HCT116 (cell line): ENCODE data around the gene ABHD12. TPM values are rescaled to one million over a fixed set of nuclear protein-coding genes. Genes with fewer than 3 reads are reported as not detected.

ENCODE experiments used
- ATAC-seq: fragments of 200-7000 bp; cut with Tn5 transposase; 2 replicates; pipeline ENCODE4 v1.9.1; 2020; ENCODE audit warnings: mild to moderate bottlenecking, moderate library complexity
- BruUV-seq: library from RNA; stranded (reverse); fragments of 400-500 nt; replicated peaks from 2 replicates; lab custom pipeline; 2021; lab: Mats Ljungman, UMichigan
- CTCF ChIA-PET: fragments of 300-600 bp; sonication (Branson Sonifier 250); formaldehyde crosslinking; loops from one replicate; lab custom pipeline; 2021; ENCODE audit warnings: antibody characterized with exemption; lab: Charles Lee
- POLR2A ChIA-PET: fragments of 300-600, 350-600 bp; sonication (Branson Sonifier 250); formaldehyde crosslinking; loops from one replicate; lab custom pipeline; 2021; ENCODE audit warnings: antibody characterized with exemption; lab: Charles Lee
- RAD21 ChIA-PET, 2 experiments: fragments of 300-600 bp; sonication (Branson Sonifier 250); formaldehyde crosslinking; loops; one replicate each; lab custom pipeline; 2023; ENCODE audit warnings: low total read pairs in 2 of 2; ENCODE audit not compliant: uncharacterized antibody in 2 of 2, unreplicated experiment in 2 of 2, low non-redundant PET in 1 of 2; lab: Charles Lee
- DNase-seq: peaks from one replicate; pipeline ENCODE4 v3.0.0-alpha.2; 2010; ENCODE audit warnings: low read depth, low spot score
- H2AFZ ChIP-seq: fragments of 200-600 bp; shearing (Covaris generic), sonication (generic); 2 replicates; pipeline ENCODE4 v1.6.1; 2017; ENCODE audit warnings: low read depth, mixed run types, mixed read lengths, antibody characterized with exemption, low read length; ENCODE audit not compliant: poor library complexity, severe bottlenecking
- H3K27ac ChIP-seq: 2 replicates; pipeline ENCODE4 v1.5.1; 2012; ENCODE audit warnings: low read depth, low read length
- H3K27me3 ChIP-seq: fragments of 200-600 bp; sonication (generic); 2 replicates; pipeline ENCODE4 v1.6.1; 2016; ENCODE audit warnings: mixed run types, low read length, mixed read lengths; ENCODE audit not compliant: insufficient read depth
- H3K36me3 ChIP-seq, 2 experiments: fragments of 200-500 bp in 1 of 2; fragments of 200-600 bp in 1 of 2; sonication (Bioruptor generic) in 1 of 2; sonication (generic) in 1 of 2; 2 replicates each; pipeline versions ENCODE4 v1.5.1 to v1.6.1; 2014 to 2016; ENCODE audit warnings: low read length in 2 of 2, inconsistent platforms in 1 of 2, mixed read lengths in 1 of 2, mixed run types in 1 of 2; ENCODE audit not compliant: insufficient read depth in 2 of 2, control insufficient read depth in 1 of 2
- H3K4me1 ChIP-seq, 2 experiments: fragments of 200-600 bp in 1 of 2; sonication (generic) in 1 of 2; 2 replicates each; pipeline versions ENCODE4 v1.5.1 to v1.6.1; 2012 to 2017; ENCODE audit warnings: low read length in 2 of 2, inconsistent platforms in 1 of 2, mild to moderate bottlenecking in 1 of 2, mixed read lengths in 1 of 2, mixed run types in 1 of 2, moderate library complexity in 1 of 2; ENCODE audit not compliant: insufficient read depth in 2 of 2, control insufficient read depth in 1 of 2
- H3K4me2 ChIP-seq: fragments of 200-600 bp; sonication (generic); 2 replicates; pipeline ENCODE4 v1.6.1; 2017; ENCODE audit warnings: mixed run types, low read length, mixed read lengths
- H3K4me3 ChIP-seq, 2 experiments: fragments of 200-600 bp in 1 of 2; sonication (generic) in 1 of 2; replicated peaks in 1 of 2; 2 replicates each; pipeline ENCODE4 v1.5.1; 2011 to 2016; ENCODE audit warnings: low read length in 2 of 2, control low read depth in 1 of 2, low read depth in 1 of 2, mild to moderate bottlenecking in 1 of 2, mixed read lengths in 1 of 2, mixed run types in 1 of 2
- H3K79me2 ChIP-seq: fragments of 200-600 bp; sonication (generic); 2 replicates; pipeline ENCODE4 v1.6.1; 2017; ENCODE audit warnings: mild to moderate bottlenecking, mixed run types, low read length, moderate library complexity, mixed read lengths; ENCODE audit not compliant: insufficient read depth
- H3K9ac ChIP-seq: fragments of 200-600 bp; sonication (generic); 2 replicates; pipeline ENCODE4 v1.6.1; 2016; ENCODE audit warnings: low read length, mixed read lengths
- H3K9me2 ChIP-seq: fragments of 200-600 bp; sonication (generic), shearing (Covaris generic); 2 replicates; pipeline ENCODE4 v1.6.1; 2017; ENCODE audit warnings: mixed run types, mild to moderate bottlenecking, moderate library complexity; ENCODE audit not compliant: insufficient read depth
- H3K9me3 ChIP-seq, 2 experiments: fragments of 200-500 bp in 1 of 2; fragments of 200-600 bp in 1 of 2; sonication (Bioruptor generic) in 1 of 2; sonication (generic) in 1 of 2; 2 replicates each; pipeline ENCODE4 v1.6.1; 2014 to 2017; ENCODE audit warnings: low read length in 2 of 2, mixed read lengths in 2 of 2, inconsistent platforms in 1 of 2, low read depth in 1 of 2, mild to moderate bottlenecking in 1 of 2, mixed run types in 1 of 2, moderate library complexity in 1 of 2; ENCODE audit not compliant: control insufficient read depth in 1 of 2, insufficient read depth in 1 of 2
- H4K20me1 ChIP-seq: fragments of 200-600 bp; sonication (generic), shearing (Covaris generic); 2 replicates; pipeline ENCODE4 v1.6.1; 2017; ENCODE audit warnings: mixed run types, mild to moderate bottlenecking, moderate library complexity; ENCODE audit not compliant: insufficient read depth
- CBX3 ChIP-seq: IDR thresholded peaks from 2 replicates; pipeline ENCODE4 v1.6.1; 2012; ENCODE audit warnings: low read depth
- CEBPB ChIP-seq: IDR thresholded peaks from 2 replicates; pipeline ENCODE4 v1.6.1; 2012; ENCODE audit warnings: low read depth
- ELF1 ChIP-seq: IDR thresholded peaks from 2 replicates; pipeline ENCODE4 v1.6.1; 2012; ENCODE audit warnings: low read depth, borderline replicate concordance
- EZH2 ChIP-seq: fragments of 200-600 bp; sonication (generic); IDR thresholded peaks from 2 replicates; pipeline ENCODE4 v1.6.1; 2017; ENCODE audit warnings: antibody characterized with exemption, mixed run types
- EZH2phosphoT487 ChIP-seq: fragments of 200-600 bp; IDR thresholded peaks from 2 replicates; pipeline ENCODE4 v1.6.1; 2018; ENCODE audit warnings: antibody characterized with exemption, borderline replicate concordance
- JUND ChIP-seq: IDR thresholded peaks from 2 replicates; pipeline ENCODE4 v1.6.1; 2012
- POLR2A ChIP-seq: IDR thresholded peaks from 2 replicates; pipeline ENCODE4 v1.7.0; 2011; ENCODE audit warnings: borderline replicate concordance; ENCODE audit not compliant: insufficient read depth, insufficient read length; ENCODE audit errors: extremely low read depth
- POLR2AphosphoS5 ChIP-seq: IDR thresholded peaks from 2 replicates; pipeline ENCODE4 v1.6.1; 2011; ENCODE audit warnings: mild to moderate bottlenecking, low read depth, low read length, moderate library complexity
- REST ChIP-seq: IDR thresholded peaks from 2 replicates; pipeline ENCODE4 v1.6.1; 2012; ENCODE audit warnings: low read depth
- SIN3A ChIP-seq: IDR thresholded peaks from 2 replicates; pipeline ENCODE4 v1.6.1; 2012; ENCODE audit warnings: low read depth
- SP1 ChIP-seq: IDR thresholded peaks from 2 replicates; pipeline ENCODE4 v1.6.1; 2012; ENCODE audit warnings: low read depth
- TCF7L2 ChIP-seq: IDR thresholded peaks from 2 replicates; pipeline ENCODE4 v1.7.0; 2011; ENCODE audit warnings: borderline replicate concordance, inconsistent platforms; ENCODE audit not compliant: insufficient read depth, insufficient read length; ENCODE audit errors: extremely low read depth
- YY1 ChIP-seq: IDR thresholded peaks from 2 replicates; pipeline ENCODE4 v1.6.1; 2011; ENCODE audit warnings: low read length, low read depth, moderate library complexity, mild to moderate bottlenecking; ENCODE audit not compliant: insufficient replicate concordance; ENCODE audit errors: extremely low read depth
- ZFX ChIP-seq: fragments of 450-650 bp; IDR thresholded peaks from 2 replicates; pipeline ENCODE4 v1.6.1; 2017
- ZNF274 ChIP-seq: fragments of 200-500 bp; sonication (Bioruptor generic); IDR thresholded peaks from 2 replicates; pipeline ENCODE4 v1.6.1; 2014; ENCODE audit warnings: mild to moderate bottlenecking, low read depth, low read length, inconsistent platforms
- intact Hi-C: fragments of 100-400 bp; cut with micrococcal nuclease; formaldehyde crosslinking; loops from 2 replicates; pipeline ENCODE4 v1.10.0; 2022
- total RNA-seq: library from RNA; stranded (reverse); gene quantifications from one replicate; pipeline ENCODE4 v1.2.1, GENCODE V29; 2021; ENCODE audit not compliant: unreplicated experiment
- TF ChIP-seq, protein P1 (sequence below): IDR thresholded peaks from 2 replicates; pipeline ENCODE4 v1.6.1; 2012
- TF ChIP-seq, protein P2 (sequence below): IDR thresholded peaks from 2 replicates; pipeline ENCODE4 v1.6.1; 2012

ABHD12 gene
- total RNA-seq, 1 experiment from 2014 or later = 31.7 TPM

DNA sequence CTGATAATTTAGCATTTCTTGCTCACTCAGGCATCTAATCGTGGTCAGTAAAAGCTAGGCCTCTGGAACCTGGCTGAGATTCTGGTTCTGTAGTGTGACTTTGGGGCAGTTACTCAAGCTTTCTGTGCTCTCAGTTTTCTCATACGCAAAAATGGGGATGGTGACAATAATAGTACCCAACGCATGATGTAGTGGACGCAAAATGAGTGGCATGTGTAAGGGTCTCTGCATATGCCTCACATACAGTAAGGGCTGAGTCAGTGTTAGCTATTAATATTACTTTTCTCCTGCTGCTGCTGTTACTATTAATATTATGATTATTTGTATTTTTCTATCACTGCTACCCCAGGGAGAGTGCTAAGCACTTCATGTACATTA, 17.5 kb upstream of the ABHD12 start (continued):
- no peak for TF ChIP-seq REST
- no peak for TF ChIP-seq SP1

- intact Hi-C loops = no loop called here
- Histone ChIP-seq H3K4me2 (peak within 1 kb of the TSS; percentile 80), H3K9ac (peak within 1 kb of the TSS; percentile 95), H3K4me3 (peak within 1 kb of the TSS; percentile 82 to 83), H2AFZ (peak within 1 kb of the TSS; percentile 63), H3K36me3 (no peaks in the 10 kb centered on the region), H3K79me2 (peaks cover 48% of the 10 kb centered on the region), H3K27ac (peak within 1 kb of the TSS; percentile 68), H3K27me3 (no peaks in the 10 kb centered on the region), H3K4me1 (peaks cover 10 to 15% of the 10 kb centered on the region in 2 experiments), H4K20me1 (no peaks in the 10 kb centered on the region), H3K9me2 (no peaks in the 10 kb centered on the region), H3K9me3 (peaks cover 0 to 8% of the 10 kb centered on the region in 2 experiments; a peak in 2 of 4 replicates)
- POLR2A ChIA-PET = interaction anchor here (0.6 to 1.1 kb wide), 4 partner anchors 8 to 98 kb away, joined by 3 to 5 read pairs (median 4); no protein-coding TSS in a partner anchor
- ATAC-seq (peak; percentile 92), DNase-seq (peak; percentile 90)
- TSS peak; percentile 82 for BruUV-seq
- CTCF ChIA-PET = interaction anchor here (2.6 kb wide), 1 partner anchor 9 kb away, joined by 15 read pairs; no protein-coding TSS in a partner anchor
- RAD21 ChIA-PET = no interaction called here
- TF ChIP-seq, protein P1, sequence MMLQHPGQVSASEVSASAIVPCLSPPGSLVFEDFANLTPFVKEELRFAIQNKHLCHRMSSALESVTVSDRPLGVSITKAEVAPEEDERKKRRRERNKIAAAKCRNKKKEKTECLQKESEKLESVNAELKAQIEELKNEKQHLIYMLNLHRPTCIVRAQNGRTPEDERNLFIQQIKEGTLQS = no peak
- TF ChIP-seq SIN3A (peak; percentile 84), CBX3 (peak; percentile 75; the same call in 1 of the 2 replicates), CEBPB (no peak), ZFX (peak; percentile 83; the same call in 1 of the 2 replicates), TCF7L2 (no peak), REST (no peak), JUND (no peak), POLR2AphosphoS5 (peak; percentile 84), POLR2A (peak; percentile 91), ZNF274 (no peak), EZH2 (no peak), YY1 (no peak), EZH2phosphoT487 (no peak), ELF1 (peak; percentile 41; the same call in 1 of the 2 replicates)
- TF ChIP-seq, protein P2, sequence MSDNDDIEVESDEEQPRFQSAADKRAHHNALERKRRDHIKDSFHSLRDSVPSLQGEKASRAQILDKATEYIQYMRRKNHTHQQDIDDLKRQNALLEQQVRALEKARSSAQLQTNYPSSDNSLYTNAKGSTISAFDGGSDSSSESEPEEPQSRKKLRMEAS = peak; percentile 66; the same call in 1 of the 2 replicates
Observed at GRCh38 chr20:25407311-25408169, 16.9 kb upstream of the ABHD12 start, which contains the start of gene GINS1. Gene GINS1 (plus strand): TSS chr20:25407673. CDS start chr20:25407821, 148 bp downstream.
